ENCODE data around the gene TBCD. TPM values are rescaled to one million over a fixed set of nuclear protein-coding genes. Genes with fewer than 3 reads are reported as not detected.

Gene TBCD
- total RNA-seq, 1 donor from 2014 or later = 84.8 TPM

DNA sequence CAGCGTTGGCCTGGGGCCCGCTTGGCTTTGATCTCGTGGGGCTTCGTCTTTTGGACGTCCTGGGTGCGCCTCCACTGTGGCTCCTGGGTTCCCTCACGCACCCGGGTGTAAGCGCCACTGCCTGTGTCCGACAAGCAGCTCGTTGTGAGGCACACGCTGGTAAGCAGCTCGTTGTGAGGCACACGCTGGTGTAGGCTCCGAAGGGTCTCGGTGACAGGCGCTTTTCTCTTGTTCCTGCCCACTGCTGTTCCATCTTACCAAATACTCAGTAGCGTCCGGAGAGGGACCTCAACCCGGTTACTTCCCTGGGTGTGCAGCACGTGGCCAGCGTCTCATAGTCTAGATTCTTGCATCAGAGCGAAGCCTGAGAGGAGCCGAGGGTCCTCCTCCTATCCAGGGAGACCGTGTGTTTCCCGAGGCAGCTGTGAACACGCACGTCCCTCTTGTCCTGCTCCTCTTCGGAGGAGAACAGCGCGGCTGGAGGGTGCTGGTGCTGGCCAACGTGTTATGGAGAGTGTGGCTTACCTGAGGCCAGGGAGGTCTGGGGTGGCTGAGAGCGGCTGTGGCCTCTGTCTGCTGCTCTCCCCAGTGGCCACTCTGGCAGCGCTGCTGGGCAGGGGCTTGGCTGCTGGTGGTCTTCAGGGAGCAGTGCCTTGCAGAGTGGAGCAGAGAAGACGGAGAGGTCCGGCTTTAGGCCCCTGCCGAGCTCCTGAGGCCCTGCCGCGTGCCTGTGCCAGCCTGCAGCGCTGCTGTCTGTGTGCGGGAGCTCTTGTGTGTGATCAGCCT is 120.1 kb downstream of the TBCD start:
- H3K27ac ChIP-seq = no peak overlapping the region
- no peaks in the 10 kb centered on the region for H3K9me3 ChIP-seq
- H3K4me3 ChIP-seq = no peak overlapping the region
- peaks cover 26% of the 10 kb centered on the region for H3K36me3 ChIP-seq
- intact Hi-C loops (cut with DNase I) = no loop called here
- DNase-seq = peak; percentile 41
- no peak for ATAC-seq
- TF ChIP-seq, protein P1, sequence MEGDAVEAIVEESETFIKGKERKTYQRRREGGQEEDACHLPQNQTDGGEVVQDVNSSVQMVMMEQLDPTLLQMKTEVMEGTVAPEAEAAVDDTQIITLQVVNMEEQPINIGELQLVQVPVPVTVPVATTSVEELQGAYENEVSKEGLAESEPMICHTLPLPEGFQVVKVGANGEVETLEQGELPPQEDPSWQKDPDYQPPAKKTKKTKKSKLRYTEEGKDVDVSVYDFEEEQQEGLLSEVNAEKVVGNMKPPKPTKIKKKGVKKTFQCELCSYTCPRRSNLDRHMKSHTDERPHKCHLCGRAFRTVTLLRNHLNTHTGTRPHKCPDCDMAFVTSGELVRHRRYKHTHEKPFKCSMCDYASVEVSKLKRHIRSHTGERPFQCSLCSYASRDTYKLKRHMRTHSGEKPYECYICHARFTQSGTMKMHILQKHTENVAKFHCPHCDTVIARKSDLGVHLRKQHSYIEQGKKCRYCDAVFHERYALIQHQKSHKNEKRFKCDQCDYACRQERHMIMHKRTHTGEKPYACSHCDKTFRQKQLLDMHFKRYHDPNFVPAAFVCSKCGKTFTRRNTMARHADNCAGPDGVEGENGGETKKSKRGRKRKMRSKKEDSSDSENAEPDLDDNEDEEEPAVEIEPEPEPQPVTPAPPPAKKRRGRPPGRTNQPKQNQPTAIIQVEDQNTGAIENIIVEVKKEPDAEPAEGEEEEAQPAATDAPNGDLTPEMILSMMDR (IDR thresholded peaks at IDR 0.05) = no peak
- H3K27me3 ChIP-seq (ENCODE audit: low read depth) = no peaks in the 10 kb centered on the region
- peaks cover 15% of the 10 kb centered on the region for H3K4me1 ChIP-seq

DNA sequence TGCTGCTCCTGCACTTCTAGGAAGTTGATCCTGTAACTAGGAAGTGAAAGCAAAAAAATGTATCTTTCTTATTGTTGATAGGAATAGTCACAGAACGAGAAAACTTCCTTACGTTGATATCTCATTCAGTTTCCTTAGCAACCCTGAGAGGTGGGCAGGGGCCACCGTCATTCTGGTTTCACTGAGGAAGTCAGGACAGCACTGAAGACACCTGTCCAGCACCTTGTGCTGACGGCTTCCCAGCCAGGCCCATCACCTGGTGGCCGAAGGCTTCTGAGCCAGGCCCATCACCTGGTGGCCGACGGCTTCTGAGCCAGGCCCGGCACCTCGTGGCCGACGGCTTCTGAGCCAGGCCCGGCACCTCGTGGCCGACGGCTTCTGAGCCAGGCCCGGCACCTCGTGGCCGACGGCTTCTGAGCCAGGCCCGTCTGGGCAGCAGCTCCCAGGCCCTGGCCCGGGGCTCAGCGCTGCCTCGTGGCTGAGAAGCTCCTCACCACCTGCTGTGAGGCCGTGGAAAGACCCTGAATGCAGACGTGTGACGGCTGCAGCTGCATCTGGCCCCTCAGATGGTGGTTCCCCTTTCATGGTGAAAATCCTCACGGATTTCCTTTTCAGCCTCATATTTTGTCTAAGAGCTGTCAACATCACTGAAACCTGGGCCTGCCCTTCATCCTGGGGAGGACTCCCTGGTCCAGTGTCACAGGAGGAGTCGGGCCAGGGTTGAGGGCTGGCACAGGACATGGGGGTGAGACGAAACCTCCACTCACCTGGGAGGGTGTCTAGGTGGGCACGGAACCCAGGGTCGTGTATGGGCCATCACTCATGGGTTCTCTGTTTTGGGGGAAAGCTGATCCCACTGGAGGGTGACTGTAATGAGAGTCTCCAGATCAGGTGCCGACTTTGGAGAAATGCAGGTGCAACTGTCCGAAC is 121.0 kb downstream of the TBCD start:
- H3K9me3 ChIP-seq = no peaks in the 10 kb centered on the region
- no peak overlapping the region for H3K4me3 ChIP-seq
- peaks cover 24% of the 10 kb centered on the region for H3K4me1 ChIP-seq
- TF ChIP-seq, protein P1 (IDR thresholded peaks at IDR 0.05) = no peak
- intact Hi-C loops (cut with DNase I) = no loop called here
- H3K27me3 ChIP-seq (ENCODE audit: low read depth) = no peaks in the 10 kb centered on the region
- no peak overlapping the region for H3K27ac ChIP-seq
- DNase-seq (peak; percentile 30), ATAC-seq (no peak)
- H3K36me3 ChIP-seq = peaks cover 26% of the 10 kb centered on the region

DNA sequence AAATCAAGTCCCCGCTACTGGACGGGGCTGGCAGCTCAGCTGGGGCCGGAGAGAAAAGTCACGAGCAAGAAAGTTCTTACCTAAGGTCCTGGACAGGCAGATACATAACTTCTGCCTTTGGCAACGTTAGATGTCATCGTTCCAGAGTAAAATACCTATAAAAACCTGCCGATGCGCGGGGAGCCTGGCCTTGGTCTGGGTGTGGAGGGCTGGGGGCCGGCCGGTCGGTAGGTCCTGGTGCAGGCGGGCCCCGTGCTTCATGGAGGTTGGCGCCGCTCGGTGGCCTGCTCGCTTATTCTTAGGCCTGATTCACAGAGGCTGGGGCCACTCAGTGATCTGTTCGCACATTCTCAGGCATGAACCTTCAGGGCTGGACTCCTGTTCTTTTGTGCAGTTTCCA is 121.7 kb downstream of the TBCD start:
- ATAC-seq = no peak
- peaks cover 31% of the 10 kb centered on the region for H3K4me1 ChIP-seq

DNA sequence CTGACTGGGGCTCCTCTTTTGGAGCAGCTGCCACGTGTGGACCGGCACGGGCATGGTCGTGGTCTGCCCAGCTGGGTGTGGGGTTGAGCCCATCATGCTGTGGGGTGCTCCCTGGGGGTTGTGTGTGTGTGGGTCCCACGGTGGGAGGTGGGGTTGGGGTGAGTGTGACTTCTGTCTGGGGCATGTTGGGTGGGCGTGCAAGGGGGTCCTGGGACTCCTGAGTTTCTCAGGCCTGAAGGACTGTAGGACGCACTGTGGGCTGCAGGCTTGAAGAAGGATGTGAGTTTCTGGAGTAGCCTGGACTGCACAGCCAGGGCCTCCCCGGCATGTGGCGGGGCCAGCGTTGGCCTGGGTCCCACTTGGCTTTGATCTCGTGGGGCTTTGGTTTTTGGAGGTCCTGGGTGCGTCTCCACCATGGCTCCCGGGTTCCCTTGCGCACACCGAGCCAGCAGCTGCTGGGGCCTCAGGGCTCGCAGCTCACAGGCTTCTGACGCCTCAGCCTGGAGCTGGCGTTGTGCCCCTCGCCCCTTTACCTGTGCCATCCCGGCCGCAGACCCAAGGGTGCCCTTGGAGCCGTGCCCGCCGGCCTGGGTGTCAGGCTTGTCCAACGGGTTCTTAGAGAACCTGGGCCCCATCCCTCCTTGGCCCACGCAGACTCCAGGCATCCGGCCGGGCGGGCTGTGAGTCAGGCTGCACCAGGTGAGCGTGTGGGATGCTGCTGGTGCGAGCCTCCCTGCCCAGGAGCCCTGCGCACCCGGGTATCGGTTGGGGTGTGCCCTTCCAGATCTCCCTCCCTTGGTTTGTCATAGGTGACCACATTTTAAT is 122.4 kb downstream of the TBCD start:
- peak; percentile 79 to 81 for ATAC-seq

More for the DNA sequence above, 121.7 kb downstream of the TBCD start:
- DNase-seq = peak; percentile 47
- Histone ChIP-seq H3K27ac (no peak overlapping the region), H3K27me3 (ENCODE audit: low read depth) (no peaks in the 10 kb centered on the region), H3K36me3 (peaks cover 26% of the 10 kb centered on the region), H3K9me3 (no peaks in the 10 kb centered on the region), H3K4me3 (no peak overlapping the region)
- TF ChIP-seq, protein P1 (IDR thresholded peaks at IDR 0.05) = no peak
- intact Hi-C loops (cut with DNase I) = no loop called here

More for the DNA sequence above, 122.4 kb downstream of the TBCD start:
- TF ChIP-seq, protein P1 (IDR thresholded peaks at IDR 0.05) = no peak
- Histone ChIP-seq H3K27ac (peak overlapping the region; percentile 74), H3K9me3 (no peaks in the 10 kb centered on the region), H3K36me3 (peaks cover 26% of the 10 kb centered on the region), H3K27me3 (ENCODE audit: low read depth) (no peaks in the 10 kb centered on the region), H3K4me1 (peaks cover 38% of the 10 kb centered on the region), H3K4me3 (no peak overlapping the region)
- intact Hi-C loops (cut with DNase I) = no loop called here
- DNase-seq = peak; percentile 82

Measured in lower lobe of right lung (tissue), 2 donors.